Type B pancreatic cell (in vitro differentiated cells): ENCODE measurements around the gene ZBTB2. TPM values are rescaled to one million over a fixed set of nuclear protein-coding genes. Genes with fewer than 3 reads are reported as not detected.

Experiments used
- DNase-seq: peaks from one replicate; pipeline ENCODE4 v3.0.0; 2021; ENCODE audit warnings: mixed read lengths; ENCODE audit not compliant: unreplicated experiment; ENCODE audit errors: extremely low spot score
- H3K27ac Mint-ChIP-seq: 2 replicates; pipeline ENCODE4 v1.8.0; 2021; ENCODE audit warnings: mild to moderate bottlenecking, mixed read lengths
- H3K27me3 Mint-ChIP-seq: 2 replicates; pipeline ENCODE4 v1.8.0; 2021; ENCODE audit warnings: mixed read lengths
- H3K36me3 Mint-ChIP-seq: 2 replicates; pipeline ENCODE4 v1.8.0; 2021; ENCODE audit warnings: mixed read lengths
- H3K4me1 Mint-ChIP-seq: one replicate; pipeline ENCODE4 v1.8.0; 2021; ENCODE audit warnings: mixed read lengths; ENCODE audit not compliant: unreplicated experiment
- H3K4me3 Mint-ChIP-seq: 2 replicates; pipeline ENCODE4 v1.8.0; 2021; ENCODE audit warnings: mild to moderate bottlenecking, mixed read lengths
- H3K9me3 Mint-ChIP-seq: 2 replicates; pipeline ENCODE4 v1.8.0; 2021; ENCODE audit warnings: mixed read lengths
- total RNA-seq: library from RNA; stranded (reverse); gene quantifications from 2 replicates; pipeline ENCODE4 v1.2.1, GENCODE V29; 2021; ENCODE audit warnings: low replicate concordance
- TF ChIP-seq, protein P1 (sequence below): fragments of 200-600 bp; sonication (generic); conservative IDR thresholded peaks from 2 replicates; pipeline ENCODE4 v1.5.0; 2021; ENCODE audit warnings: antibody characterized with exemption, mild to moderate bottlenecking

ZBTB2 gene
- total RNA-seq, 1 donor from 2014 or later = 14.8 TPM

DNA sequence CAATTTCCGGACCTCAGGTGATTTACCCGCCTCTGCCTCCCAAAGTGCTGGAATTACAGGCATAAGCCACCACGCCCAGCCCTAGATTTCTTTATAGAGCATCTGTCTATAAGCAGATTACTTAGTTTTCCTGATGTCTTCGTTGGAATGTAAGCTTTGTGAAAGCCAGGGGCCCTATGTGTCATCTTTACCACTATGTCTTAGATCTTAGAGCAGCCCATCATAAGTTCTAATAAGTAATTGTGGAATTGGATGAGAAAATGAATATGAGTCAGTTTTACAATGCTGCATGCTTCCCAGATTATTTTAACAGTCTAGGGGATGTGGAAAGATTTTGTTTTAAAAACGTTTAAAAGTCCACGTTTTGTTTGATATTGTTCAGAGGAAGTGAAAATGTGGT, 9.1 kb upstream of the ZBTB2 start:
- peaks cover 10% of the 10 kb centered on the region for H3K4me1 Mint-ChIP-seq
- no peaks in the 10 kb centered on the region for H3K9me3 Mint-ChIP-seq
- peaks cover 31% of the 10 kb centered on the region for H3K36me3 Mint-ChIP-seq
- no peak overlapping the region for H3K4me3 Mint-ChIP-seq
- peak overlapping the region; percentile 35 for H3K27ac Mint-ChIP-seq
- no peaks in the 10 kb centered on the region for H3K27me3 Mint-ChIP-seq
- TF ChIP-seq, protein P1, sequence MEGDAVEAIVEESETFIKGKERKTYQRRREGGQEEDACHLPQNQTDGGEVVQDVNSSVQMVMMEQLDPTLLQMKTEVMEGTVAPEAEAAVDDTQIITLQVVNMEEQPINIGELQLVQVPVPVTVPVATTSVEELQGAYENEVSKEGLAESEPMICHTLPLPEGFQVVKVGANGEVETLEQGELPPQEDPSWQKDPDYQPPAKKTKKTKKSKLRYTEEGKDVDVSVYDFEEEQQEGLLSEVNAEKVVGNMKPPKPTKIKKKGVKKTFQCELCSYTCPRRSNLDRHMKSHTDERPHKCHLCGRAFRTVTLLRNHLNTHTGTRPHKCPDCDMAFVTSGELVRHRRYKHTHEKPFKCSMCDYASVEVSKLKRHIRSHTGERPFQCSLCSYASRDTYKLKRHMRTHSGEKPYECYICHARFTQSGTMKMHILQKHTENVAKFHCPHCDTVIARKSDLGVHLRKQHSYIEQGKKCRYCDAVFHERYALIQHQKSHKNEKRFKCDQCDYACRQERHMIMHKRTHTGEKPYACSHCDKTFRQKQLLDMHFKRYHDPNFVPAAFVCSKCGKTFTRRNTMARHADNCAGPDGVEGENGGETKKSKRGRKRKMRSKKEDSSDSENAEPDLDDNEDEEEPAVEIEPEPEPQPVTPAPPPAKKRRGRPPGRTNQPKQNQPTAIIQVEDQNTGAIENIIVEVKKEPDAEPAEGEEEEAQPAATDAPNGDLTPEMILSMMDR = no peak
- no peak for DNase-seq

DNA sequence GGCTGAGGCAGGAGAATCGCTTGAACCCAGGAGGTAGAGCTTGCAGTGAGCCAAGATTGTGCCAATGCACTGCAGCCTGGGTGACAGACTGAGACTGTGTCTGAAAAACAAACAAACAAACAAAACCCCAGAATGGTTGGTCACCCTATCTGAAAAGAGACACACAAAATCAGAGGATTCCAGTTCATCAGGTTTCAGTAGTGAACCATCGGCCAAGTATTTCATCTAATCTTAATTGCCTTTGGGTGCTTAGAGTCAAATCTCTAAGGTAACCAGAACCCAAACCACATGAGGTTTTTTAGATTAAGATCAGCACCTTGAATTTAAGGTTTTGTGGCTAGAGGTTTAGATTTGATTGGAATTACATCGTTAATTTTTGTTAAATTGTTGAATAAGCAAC, 8.3 kb upstream of the ZBTB2 start:
- no peak overlapping the region for H3K4me3 Mint-ChIP-seq
- peaks cover 14% of the 10 kb centered on the region for H3K4me1 Mint-ChIP-seq
- H3K27ac Mint-ChIP-seq = peak overlapping the region; percentile 39
- H3K9me3 Mint-ChIP-seq = no peaks in the 10 kb centered on the region
- no peaks in the 10 kb centered on the region for H3K27me3 Mint-ChIP-seq
- peaks cover 34% of the 10 kb centered on the region for H3K36me3 Mint-ChIP-seq
- TF ChIP-seq, protein P1 = no peak
- no peak for DNase-seq

DNA sequence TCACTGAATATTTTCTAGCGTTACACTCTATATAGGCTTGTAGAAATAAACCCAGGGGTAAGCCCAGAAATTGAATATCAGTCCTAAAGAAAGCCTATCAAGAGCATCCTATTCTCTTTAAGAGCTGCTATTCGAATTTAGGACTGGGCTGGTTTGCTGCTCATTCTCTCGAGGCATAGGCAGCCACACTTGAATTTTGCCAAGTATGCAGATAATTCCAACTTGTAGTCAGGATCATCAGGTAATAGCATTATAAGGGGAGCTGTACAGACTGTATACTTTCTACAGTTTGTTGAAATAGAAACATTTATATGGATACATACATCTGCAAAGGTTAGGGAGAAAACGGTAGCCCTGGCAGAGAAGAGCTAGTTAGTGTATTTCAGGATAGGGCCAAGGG, 2.1 kb upstream of the ZBTB2 start:
- Mint-ChIP-seq H3K27ac (peak overlapping the region; percentile 98), H3K27me3 (no peaks in the 10 kb centered on the region), H3K4me3 (peak overlapping the region; percentile 98), H3K36me3 (peaks cover 24% of the 10 kb centered on the region), H3K4me1 (peaks cover 38% of the 10 kb centered on the region), H3K9me3 (no peaks in the 10 kb centered on the region)
- DNase-seq = no peak
- TF ChIP-seq, protein P1 = no peak

DNA sequence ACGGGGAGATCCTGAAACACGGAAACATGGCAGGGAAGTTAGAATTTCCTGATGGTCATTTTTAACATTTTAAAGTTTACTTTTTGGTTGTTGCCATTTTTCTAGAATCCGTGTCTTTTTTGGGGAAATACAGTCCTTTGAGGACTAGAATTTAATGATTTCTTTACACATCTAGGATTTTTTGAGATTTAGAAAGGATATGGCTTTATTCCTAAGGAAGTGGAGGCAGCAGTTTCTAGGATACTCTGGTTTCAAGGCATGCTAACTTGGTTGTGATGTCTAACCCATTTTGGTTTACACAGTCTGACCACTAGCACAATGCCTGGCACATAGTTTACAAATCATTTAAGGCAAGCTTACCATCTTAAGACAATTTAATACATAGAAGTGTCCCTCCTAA, 1.1 kb upstream of the ZBTB2 start:
- H3K4me3 Mint-ChIP-seq = peak overlapping the region; percentile 98
- DNase-seq = no peak
- H3K36me3 Mint-ChIP-seq = peaks cover 17% of the 10 kb centered on the region
- H3K4me1 Mint-ChIP-seq = peaks cover 38% of the 10 kb centered on the region
- H3K9me3 Mint-ChIP-seq = no peaks in the 10 kb centered on the region
- TF ChIP-seq, protein P1 = no peak
- H3K27ac Mint-ChIP-seq = peak overlapping the region; percentile 98
- H3K27me3 Mint-ChIP-seq = no peaks in the 10 kb centered on the region

DNA sequence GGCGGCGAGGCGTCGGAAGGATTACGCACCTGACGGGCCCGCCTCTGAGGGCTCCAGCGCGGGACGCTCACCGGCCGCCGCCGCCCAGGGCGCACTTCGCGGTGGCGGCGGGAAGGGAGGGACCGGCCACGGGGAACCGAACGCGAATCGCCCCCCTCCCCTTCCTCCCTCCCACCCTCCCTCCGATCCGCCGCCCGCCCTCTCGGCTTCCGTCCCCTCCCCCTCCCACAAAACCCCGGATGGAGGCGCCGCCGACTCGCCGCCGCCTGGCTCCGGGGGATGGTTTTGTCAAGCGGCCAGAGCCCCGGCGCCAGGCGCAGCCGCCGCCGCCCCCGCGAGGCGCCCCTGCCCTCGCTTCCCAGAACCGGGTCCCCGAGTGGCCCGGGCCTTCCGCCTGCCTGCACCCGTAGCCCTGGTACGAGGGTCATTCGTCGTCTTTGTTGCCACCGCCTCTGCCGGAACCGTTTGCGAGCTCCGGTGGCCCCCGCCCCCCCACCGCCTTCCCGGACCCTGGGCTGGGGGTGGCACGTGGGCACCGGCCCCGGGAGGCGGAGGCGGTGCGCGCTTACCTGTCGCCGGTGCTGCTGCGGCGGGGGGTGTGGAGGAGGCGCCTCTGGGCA, 398 bp downstream of the ZBTB2 start:
- H3K36me3 Mint-ChIP-seq = peaks cover 13% of the 10 kb centered on the region
- no peaks in the 10 kb centered on the region for H3K27me3 Mint-ChIP-seq
- TF ChIP-seq, protein P1 = no peak
- H3K4me3 Mint-ChIP-seq = peak overlapping the region; percentile 98
- H3K9me3 Mint-ChIP-seq = no peaks in the 10 kb centered on the region
- DNase-seq = peak; percentile 86
- peaks cover 34% of the 10 kb centered on the region for H3K4me1 Mint-ChIP-seq
- H3K27ac Mint-ChIP-seq = no peak overlapping the region
